Measurements from ENCODE around the gene KLRG1. TPM values are rescaled to one million over a fixed set of nuclear protein-coding genes. Genes with fewer than 3 reads are reported as not detected.

Gene KLRG1
- total RNA-seq, 2 donors from 2014 or later: 0.54 to 1.0 TPM

GRCh38 chr12:8948701-8949341, 40.5 kb upstream of the KLRG1 start:
- Histone ChIP-seq H3K4me1 (peaks cover 8% of the 10 kb centered on the region), H3K27ac (peak overlapping the region; percentile 93), H3K9ac (ENCODE audit: low read depth in 2 of 2, low read length in 2 of 2) (peak overlapping the region; percentile 80 to 92), H3K9me3 (no peaks in the 10 kb centered on the region), H3K27me3 (no peaks in the 10 kb centered on the region), H3K36me3 (peaks cover 6% of the 10 kb centered on the region), H3K4me3 (peak overlapping the region; percentile 89)
- TF ChIP-seq CTCF (IDR thresholded peaks at IDR 0.05): no peak
- DNase-seq: peak; percentile 27
- intact Hi-C loops (cut with DNase I): no loop called here

GRCh38 chr12:8949342-8950220, 39.8 kb upstream of the KLRG1 start, which contains the start of gene M6PR:
Gene M6PR, minus strand, starts transcription at chr12:8949645. Its CDS starts 3,241 bp downstream, at chr12:8946404.
- peaks cover 8% of the 10 kb centered on the region for H3K4me1 ChIP-seq
- no peaks in the 10 kb centered on the region for H3K27me3 ChIP-seq
- H3K36me3 ChIP-seq: peaks cover 6% of the 10 kb centered on the region
- intact Hi-C loops (cut with DNase I): no loop called here
- H3K4me3 ChIP-seq: peak within 1 kb of the TSS; percentile 89
- TF ChIP-seq CTCF (IDR thresholded peaks at IDR 0.05): peak; percentile 24
- DNase-seq: peak; percentile 94
- no peaks in the 10 kb centered on the region for H3K9me3 ChIP-seq
- peak within 1 kb of the TSS; percentile 80 to 92 for H3K9ac ChIP-seq (ENCODE audit: low read depth in 2 of 2, low read length in 2 of 2)
- H3K27ac ChIP-seq: peak within 1 kb of the TSS; percentile 93

- H3K4me3 ChIP-seq: peak overlapping the region; percentile 89
Observed at GRCh38 chr12:8950221-8950527, 39.2 kb upstream of the KLRG1 start.

GRCh38 chr12:8950702-8951478, 38.5 kb upstream of the KLRG1 start:
- H3K9ac ChIP-seq (ENCODE audit: low read depth in 2 of 2, low read length in 2 of 2): peak overlapping the region in 1 of 2 donors; percentile 92
- intact Hi-C loops (cut with DNase I): no loop called here
- no peaks in the 10 kb centered on the region for H3K9me3 ChIP-seq
- no peaks in the 10 kb centered on the region for H3K27me3 ChIP-seq
- peak overlapping the region; percentile 93 for H3K27ac ChIP-seq
- DNase-seq: no peak
- peak overlapping the region; percentile 89 for H3K4me3 ChIP-seq
- peaks cover 8% of the 10 kb centered on the region for H3K4me1 ChIP-seq
- no peak for TF ChIP-seq CTCF (IDR thresholded peaks at IDR 0.05)
- H3K36me3 ChIP-seq: no peaks in the 10 kb centered on the region

More at GRCh38 chr12:8950221-8950527, 39.2 kb upstream of the KLRG1 start:
- intact Hi-C loops (cut with DNase I): no loop called here
- Histone ChIP-seq H3K9ac (ENCODE audit: low read depth in 2 of 2, low read length in 2 of 2) (peak overlapping the region; percentile 80 to 92), H3K4me1 (peaks cover 8% of the 10 kb centered on the region), H3K36me3 (peaks cover 4% of the 10 kb centered on the region), H3K27me3 (no peaks in the 10 kb centered on the region), H3K27ac (peak overlapping the region; percentile 93), H3K9me3 (no peaks in the 10 kb centered on the region)
- no peak for TF ChIP-seq CTCF (IDR thresholded peaks at IDR 0.05)
- DNase-seq: no peak

- Histone ChIP-seq H3K9ac (ENCODE audit: low read depth in 2 of 2, low read length in 2 of 2) (no peak overlapping the region), H3K4me1 (peaks cover 8% of the 10 kb centered on the region), H3K9me3 (no peaks in the 10 kb centered on the region), H3K27me3 (no peaks in the 10 kb centered on the region), H3K27ac (no peak overlapping the region), H3K36me3 (no peaks in the 10 kb centered on the region), H3K4me3 (no peak overlapping the region)
- DNase-seq: no peak
- no peak for TF ChIP-seq CTCF (IDR thresholded peaks at IDR 0.05)
- intact Hi-C loops (cut with DNase I): no loop called here
Observed at GRCh38 chr12:8951744-8952143, 37.6 kb upstream of the KLRG1 start.
